HG02970 (cell line): ENCODE results near the gene TNS2.
"Not testable (repeated sequence)": the region's sequence is repeated elsewhere in the genome, so short reads cannot be mapped to it uniquely, and the experiment has no call there.

ENCODE experiments used
- ATAC-seq: cut with Tn5 transposase; IDR thresholded peaks from one replicate; pipeline ENCODE4 v1.9.1; 2021; ENCODE audit warnings: mild to moderate bottlenecking, moderate library complexity, moderate number of reproducible peaks; ENCODE audit not compliant: unreplicated experiment, low FRiP score

TNS2 gene, protein sequence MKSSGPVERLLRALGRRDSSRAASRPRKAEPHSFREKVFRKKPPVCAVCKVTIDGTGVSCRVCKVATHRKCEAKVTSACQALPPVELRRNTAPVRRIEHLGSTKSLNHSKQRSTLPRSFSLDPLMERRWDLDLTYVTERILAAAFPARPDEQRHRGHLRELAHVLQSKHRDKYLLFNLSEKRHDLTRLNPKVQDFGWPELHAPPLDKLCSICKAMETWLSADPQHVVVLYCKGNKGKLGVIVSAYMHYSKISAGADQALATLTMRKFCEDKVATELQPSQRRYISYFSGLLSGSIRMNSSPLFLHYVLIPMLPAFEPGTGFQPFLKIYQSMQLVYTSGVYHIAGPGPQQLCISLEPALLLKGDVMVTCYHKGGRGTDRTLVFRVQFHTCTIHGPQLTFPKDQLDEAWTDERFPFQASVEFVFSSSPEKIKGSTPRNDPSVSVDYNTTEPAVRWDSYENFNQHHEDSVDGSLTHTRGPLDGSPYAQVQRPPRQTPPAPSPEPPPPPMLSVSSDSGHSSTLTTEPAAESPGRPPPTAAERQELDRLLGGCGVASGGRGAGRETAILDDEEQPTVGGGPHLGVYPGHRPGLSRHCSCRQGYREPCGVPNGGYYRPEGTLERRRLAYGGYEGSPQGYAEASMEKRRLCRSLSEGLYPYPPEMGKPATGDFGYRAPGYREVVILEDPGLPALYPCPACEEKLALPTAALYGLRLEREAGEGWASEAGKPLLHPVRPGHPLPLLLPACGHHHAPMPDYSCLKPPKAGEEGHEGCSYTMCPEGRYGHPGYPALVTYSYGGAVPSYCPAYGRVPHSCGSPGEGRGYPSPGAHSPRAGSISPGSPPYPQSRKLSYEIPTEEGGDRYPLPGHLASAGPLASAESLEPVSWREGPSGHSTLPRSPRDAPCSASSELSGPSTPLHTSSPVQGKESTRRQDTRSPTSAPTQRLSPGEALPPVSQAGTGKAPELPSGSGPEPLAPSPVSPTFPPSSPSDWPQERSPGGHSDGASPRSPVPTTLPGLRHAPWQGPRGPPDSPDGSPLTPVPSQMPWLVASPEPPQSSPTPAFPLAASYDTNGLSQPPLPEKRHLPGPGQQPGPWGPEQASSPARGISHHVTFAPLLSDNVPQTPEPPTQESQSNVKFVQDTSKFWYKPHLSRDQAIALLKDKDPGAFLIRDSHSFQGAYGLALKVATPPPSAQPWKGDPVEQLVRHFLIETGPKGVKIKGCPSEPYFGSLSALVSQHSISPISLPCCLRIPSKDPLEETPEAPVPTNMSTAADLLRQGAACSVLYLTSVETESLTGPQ (N-terminal part only)

DNA sequence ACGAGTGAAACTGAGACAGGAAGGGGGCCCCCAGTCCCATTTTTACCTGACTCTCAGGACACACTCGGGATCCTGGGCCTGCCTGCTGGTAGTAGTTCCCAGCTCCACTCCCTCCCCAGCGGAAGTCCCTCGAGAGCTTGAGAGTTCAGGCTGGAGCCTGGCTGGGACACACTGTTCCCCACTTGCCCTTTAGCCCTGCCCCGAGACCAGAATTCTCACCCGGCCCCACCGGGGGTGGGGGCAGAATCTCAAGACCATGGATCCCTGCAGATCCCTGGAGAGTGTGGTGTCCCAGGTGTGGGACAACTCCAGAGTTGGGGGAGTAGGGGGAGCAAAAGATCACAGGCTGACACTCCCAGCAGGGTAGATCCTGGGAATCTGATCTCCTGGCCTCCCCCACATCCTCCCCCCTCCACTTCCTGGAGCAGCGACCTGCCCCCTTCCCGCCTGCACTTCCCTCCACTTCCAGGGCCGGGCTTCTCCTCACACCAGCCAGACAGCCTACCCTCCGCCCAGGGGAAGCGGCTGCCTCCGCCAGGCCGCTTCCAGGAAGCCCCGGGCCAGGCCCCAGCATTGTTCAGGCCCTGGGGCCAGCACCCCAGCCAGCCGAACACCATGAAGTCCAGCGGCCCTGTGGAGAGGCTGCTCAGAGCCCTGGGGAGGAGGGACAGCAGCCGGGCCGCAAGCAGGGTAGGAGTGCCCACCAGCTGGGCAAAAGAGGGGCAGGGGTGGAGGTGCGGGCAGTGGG is at the start of gene TNS2:
Gene TNS2, plus strand, starts transcription at position 495 of the 748 bp plus-strand sequence. Its CDS starts 121 bp downstream, at position 616.
- ATAC-seq: no peak

DNA sequence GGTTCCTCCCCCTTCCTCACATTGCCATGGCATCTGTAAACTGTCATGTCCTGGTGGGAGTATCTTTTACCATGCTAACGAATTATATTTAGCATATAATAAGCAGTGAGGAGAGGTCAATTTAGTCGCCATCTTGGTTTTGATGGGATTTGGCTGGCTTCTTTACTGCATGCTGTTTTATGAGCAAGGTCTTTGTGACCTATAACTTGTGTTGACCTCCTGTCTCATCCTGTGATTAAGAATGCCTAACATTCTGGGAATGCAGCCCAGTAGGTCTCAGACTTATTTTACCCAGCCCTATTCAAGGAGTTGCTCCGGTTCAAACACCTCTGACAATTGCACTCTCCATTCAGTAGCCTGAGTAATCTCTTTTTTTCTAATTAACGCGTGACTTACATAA is 45.7 kb upstream of the TNS2 start:
- ATAC-seq: no peak

DNA sequence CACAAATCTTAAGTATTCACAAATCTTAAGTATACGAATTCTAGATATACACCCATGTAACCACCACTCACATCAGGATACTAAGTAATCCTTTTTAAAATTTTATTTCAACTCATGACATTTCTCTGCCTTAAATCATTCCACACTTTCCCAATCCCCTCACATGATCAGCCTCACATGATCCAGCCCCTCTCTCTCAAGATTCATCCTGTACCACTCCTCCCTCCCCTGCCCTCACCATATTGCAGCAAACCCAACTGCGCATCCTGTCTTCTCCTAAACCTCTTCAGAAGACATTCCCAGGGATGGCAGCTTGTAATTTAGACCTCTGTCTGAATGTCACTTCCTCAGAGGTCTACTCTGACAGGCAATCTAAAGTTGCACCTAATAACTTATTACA is 45.3 kb upstream of the TNS2 start:
- no peak for ATAC-seq

DNA sequence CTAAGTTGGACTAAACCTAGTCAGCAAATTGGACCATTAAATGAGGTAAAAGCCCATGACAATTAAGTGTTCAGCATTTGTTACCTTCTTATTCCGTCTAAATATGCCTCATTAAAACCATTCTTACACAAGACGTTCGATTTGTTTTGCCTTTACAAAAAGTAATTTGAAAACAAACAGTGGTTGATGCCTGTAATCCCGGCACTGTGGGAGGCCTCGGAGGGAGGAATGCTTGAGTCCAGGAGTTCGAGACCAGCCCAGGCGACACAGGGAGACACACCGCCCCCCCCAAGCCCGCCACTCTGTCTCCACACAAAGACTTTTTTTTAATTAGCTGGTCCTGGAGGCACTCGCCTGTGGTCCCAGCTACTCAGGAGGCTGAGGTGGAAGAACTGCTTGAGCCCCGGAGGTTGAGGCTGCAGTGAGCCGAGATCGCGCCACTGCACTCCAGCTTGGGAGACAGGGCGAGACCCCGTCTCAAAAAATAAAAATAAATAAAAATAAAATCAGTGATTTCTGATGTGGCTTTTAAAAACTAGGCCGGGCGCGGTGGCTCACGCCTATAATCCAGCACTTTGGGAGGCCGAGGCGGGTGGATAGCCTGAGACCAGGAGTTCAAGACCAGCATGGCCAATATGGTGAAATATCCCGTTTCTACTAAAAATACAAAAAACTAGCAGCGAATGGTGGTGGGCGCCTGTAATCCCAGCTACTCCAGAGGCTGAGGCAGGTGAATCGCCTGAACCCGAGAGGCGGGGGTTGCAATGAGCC is 44.5 kb upstream of the TNS2 start:
- no peak for ATAC-seq

DNA sequence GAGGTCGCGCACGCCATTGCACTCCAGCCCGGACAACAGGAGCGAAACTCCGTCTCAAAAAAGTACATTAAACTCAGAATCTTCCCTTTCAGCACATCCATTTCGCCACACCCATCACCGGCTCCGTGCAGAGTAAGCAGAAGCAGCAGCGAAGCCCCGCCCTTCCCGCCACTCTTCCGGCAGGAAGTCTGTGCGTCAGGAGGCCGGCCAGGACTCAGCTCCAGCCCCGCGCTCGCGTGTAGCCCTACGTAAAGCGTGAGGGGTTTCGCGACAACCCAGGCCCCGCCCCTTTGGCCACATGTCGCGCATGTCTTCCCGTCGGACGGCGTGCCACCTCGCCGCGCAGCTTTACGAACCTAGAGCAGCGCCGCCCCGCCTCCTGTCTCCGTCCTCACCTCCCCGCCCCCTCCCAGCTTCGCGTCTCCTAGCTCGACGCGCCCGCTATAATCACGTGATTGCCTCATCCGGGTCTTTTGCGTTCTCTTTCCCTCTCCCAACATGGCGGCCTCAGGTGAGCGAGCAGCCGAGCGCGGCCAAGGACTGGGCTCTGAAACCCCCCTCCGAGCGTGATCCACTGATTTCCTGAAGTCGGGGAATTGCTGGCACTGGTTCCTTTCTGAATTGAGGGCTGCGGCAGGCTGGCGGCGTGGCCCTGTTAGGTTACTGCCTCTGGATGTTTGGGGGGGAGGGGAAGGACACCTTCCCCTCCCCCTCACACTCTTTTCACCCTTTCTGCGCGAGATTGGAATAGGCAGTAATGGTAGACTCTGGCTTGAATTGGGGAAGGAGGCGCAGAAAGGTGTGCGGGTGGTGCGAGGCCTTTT is 43.7 kb upstream of the TNS2 start, which contains the start of gene EIF4B:
Gene EIF4B, plus strand, starts transcription at position 471 of the 824 bp plus-strand sequence. Its CDS starts 28 bp downstream, at position 499.
- peak; percentile 98 for ATAC-seq

DNA sequence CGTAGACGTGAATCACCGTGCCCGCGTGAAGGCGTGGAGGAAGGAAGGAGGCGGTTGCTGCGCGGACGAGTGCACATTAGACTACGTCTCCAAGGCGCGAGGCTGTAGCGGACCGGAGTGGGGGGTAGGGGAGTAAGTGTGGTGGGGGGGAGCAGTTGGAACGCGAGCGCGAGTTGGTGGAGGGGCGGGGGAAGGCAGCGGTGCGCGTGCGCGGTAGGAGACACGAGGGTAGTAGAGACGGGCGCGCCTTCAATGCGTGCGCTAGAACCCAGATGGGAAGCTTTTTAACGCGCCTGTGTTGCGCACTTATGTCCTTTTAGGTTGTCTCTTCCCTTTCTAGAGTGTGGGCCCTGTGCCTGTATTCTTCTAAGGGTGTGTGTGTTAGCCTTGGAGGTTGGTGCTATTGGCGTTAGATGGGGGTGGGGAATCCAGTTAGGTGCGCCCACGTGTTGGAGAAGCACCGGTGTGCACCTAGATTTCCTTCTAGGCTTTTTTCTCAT is 43.0 kb upstream of the TNS2 start:
- ATAC-seq: no peak

DNA sequence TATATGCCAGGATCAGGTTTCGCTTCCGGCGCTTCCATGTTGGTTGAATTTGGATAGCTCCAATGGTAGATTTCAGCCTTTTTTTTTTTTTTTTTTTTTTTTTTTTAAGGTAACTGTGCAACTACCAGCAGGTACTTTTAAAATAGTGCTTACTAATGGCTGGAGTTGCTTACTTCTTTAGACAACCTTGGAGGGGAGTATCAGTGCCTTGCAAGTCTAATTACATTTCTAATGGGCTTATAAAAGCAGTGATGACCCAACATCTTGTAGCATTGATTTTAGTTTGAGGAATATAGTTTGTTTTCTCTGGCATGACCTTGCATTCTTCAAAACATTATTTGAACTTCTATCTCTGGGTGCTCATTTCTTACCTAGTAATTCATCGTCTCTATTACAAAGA is 42.5 kb upstream of the TNS2 start:
- ATAC-seq: no peak

DNA sequence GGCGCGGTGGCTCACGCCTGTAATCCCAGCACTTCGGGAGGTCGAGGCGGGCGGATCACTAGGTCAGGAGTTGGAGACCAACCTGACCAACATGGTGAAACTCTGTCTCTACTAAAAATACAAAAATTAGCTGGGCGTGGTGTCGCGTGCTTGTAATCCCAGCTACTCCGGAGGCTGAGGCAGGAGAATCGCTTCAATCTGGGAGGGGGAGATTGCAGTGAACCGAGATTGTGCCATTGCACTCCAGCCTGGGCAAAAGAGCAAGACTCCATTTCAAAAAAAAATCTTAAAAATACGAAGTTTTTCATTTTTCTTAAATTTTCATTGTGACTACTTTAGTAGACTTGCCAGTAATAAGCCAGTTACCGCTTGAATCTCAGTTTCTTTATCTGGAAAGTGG is 41.1 kb upstream of the TNS2 start:
- not testable (repeated sequence) for ATAC-seq

DNA sequence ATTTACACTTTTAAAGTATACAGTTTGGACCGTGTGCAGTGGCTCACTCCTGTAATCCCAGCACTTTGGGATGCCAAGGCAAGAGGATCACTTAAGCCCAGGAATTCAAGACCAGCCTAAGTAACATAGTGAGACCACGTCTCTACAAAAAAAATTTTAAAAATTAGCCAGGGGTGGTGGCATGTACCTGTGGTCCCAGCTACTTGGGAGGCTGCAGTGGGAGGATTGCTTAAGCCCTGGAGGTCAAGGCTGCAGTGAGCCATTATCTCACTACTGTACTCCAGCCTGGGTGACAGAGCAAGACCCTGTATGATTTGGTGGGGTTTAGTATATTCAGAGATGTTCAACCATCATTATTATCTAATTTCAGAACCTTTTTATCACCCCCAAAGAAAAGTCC is 38.9 kb upstream of the TNS2 start:
- no peak for ATAC-seq

DNA sequence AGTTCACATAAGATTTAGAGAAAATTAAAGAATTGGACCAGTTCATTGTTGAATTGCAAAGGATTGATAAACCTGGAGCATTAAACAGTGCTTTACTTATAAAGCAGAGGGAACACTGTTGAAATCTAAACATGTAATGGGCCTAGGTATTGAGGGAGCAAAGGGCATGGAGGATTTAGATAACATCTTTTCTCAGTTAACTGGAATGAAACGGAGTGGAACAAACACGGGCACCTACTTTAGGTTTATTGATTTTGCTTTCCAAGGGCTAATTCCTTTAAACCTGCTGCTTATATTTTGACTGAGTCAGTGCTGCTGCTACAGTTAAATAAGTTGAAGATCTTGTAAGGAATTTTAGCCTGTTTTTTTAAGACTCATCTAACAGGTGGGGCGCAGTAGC is 38.0 kb upstream of the TNS2 start:
- no peak for ATAC-seq

DNA sequence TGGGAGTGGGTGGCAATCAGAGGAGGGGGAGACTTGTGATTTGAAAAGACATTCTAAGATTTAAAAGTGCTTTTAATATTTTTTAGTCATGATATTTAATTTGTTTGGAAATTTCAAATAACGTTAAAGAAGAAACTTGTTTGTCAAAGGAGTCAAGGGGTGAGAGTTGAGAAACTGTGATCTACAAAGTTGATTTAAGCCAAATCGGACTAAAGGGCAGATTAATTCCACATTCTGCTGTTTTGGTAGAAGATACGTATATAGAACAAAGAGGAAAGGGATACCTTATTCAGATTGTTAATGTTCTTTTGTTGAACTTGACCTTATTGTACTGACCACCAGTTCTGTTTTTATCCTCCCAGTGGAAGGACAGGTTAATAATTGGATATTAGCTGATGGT is 36.9 kb upstream of the TNS2 start:
- ATAC-seq: no peak

DNA sequence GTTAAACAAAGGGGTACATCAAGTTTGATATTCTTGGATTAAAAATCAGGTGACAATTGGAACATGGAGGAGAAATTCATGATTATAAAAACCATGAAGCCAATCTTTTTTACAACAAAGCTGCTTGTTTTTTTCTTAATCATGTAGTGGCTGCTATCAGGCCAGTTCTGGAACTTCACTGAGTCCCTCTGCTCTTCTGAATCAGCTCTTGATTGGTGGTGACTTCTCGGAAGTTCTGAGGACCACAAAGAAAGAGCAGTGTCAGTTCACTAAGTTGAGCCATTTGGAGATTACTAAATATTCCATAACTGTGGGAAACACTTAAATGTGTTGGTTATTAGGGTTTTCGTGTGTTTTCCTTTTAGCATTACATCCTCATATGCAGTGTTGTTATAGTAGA is 35.2 kb upstream of the TNS2 start:
- no peak for ATAC-seq

DNA sequence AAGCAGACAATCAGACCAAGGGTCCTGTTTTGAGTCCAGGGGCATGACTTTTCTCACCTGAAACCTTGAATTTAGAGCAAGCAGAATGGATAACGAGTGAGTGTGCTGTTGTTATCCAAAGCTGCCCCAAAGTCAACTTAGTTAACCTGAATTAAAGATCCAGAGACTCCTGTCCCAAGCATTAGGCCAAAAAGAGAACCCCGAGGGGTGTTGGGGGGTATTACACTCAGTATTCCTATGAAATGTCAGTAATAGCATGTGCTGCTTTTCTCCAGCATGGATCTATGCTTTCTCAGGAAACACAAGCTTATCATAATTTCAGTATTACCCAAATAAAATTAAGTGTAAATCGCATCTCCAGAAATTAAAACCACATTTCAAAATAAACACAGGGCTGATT is 24.6 kb upstream of the TNS2 start:
- no peak for ATAC-seq

DNA sequence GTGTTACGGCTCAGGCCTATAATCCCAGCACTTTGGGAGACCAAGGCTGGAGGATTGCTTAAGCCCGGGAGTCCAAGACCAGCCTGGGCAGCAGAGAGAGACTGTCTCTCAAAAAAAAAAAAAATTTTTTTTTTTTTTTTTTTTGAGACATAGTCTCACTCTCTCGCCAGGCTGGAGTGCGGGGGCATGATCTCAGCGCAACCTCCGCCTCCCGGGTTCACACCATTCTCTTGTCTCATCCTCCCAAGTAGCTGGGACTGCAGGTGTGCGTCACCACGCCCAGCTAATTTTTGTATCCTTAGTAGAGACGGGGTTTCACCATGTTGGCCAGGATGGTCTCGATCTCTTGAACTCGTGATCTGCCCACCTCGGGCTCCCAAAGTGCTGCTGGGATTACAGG is 22.9 kb upstream of the TNS2 start:
- ATAC-seq: not testable (repeated sequence)

DNA sequence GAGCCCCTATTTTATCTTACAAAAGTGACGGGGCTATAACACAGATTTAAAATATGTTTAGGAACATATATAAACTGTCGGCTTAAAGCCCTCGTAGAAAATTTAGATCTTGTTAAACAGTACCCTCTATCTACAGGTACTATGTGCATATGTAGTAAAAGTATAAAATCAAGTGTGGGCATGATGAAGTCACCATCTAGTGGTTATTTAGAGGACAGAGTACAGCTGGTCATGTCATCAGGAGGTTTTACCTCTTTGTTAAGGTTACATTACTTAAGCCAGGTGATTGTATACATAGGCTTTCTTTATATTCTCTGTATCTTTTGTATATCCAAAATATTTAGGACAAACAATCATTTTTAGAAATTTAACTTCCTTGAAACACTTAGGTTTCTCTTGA is 18.2 kb upstream of the TNS2 start:
- no peak for ATAC-seq

DNA sequence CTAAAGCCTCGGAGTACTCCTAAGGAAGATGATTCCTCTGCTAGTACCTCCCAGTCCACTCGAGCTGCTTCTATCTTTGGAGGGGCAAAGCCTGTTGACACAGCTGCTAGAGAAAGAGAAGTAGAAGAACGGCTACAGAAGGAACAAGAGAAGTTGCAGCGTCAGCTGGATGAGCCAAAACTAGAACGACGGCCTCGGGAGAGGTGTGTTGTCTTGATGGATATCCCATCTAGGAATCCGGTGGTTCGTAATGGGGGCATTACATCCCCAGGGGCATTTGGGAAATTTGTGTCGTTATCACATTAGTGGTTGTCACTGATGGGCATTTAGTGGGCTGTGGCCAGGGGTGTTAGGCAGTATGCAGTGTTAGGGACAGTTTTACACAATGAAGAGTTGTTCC is 16.0 kb upstream of the TNS2 start:
- ATAC-seq: not testable (repeated sequence)

DNA sequence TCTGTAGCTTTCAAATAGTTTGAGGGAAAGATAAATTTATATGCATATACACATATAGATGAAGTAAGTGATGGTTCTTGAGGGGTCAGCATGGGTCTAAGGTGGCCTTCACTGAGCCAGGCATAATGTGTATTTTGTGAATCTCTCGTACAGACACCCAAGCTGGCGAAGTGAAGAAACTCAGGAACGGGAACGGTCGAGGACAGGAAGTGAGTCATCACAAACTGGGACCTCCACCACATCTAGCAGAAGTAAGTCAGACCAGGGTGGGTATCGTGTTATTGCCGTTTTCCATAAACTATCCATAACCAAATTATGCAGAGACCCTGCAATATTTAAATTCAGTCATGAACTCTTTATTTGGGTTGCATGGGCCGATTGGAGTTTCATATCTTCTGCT is 15.4 kb upstream of the TNS2 start:
- ATAC-seq: no peak

DNA sequence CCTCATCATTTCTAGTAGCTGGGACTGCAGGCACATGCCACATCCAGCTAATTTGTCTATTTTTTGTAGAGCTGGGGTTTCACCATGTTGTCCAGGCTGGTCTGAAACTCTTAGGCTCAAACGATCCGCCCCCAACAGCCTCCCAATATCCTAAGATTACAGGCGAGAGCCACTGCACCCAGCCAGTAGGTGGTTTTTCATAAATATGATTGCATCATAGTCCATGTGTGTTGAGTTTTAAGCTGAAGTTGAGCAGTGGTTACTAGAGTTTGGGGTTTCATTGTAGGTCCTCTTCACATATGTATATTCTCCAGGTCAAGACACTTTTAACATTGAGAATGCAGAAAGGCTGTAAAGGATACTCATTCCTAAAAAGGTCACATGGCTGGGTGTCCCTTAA is 13.1 kb upstream of the TNS2 start:
- no peak for ATAC-seq
